Measurements from ENCODE around the gene BAZ2B. TPM values are rescaled to one million over a fixed set of nuclear protein-coding genes. Genes with fewer than 3 reads are reported as not detected.

The BAZ2B gene
- total and polyA plus RNA-seq, 2 of the 13 experiments (the other 11 are each of a cell fraction or from before 2014, with no cell fraction given) = 14.0 to 15.1 TPM

DNA sequence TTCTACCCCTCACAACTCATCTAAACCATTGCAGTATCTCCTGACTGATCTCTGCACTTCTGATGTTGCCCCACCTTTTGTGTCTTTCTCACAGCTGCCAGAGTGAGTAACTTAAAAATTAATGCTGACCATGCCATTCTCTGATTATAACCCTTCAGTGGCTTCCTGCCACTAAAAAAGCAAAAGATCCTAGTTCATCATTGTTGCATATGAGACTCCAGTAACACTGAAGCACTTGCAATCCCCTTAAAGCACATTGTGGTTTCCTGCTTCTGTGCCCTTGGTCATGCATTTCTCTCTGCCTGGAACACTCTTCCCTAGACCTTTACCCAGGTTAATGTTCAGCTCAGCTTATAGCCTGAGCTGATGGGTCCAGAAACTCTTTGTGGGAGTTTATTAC is 234.8 kb downstream of the BAZ2B start (continued):
- TF ChIP-seq FLYWCH1 (CRISPR knock-in tag; IDR thresholded peaks at IDR 0.05) (0 out of 2 replicates have a peak, but pooled peaks have one; percentile 34), GATAD1 (CRISPR knock-in tag; IDR thresholded peaks at IDR 0.05) (no peak), ZNF282 (IDR thresholded peaks at IDR 0.05; ENCODE audit: partially characterized antibody) (no peak), ZNF614 (CRISPR knock-in tag; IDR thresholded peaks at IDR 0.05; ENCODE audit: borderline replicate concordance) (peak; percentile 58; the same call in 1 of the 2 replicates), ZNF235 (CRISPR knock-in tag; IDR thresholded peaks at IDR 0.05; ENCODE audit: borderline replicate concordance) (no peak), HCFC1 (IDR thresholded peaks at IDR 0.05; ENCODE audit: low read depth, low read length) (no peak), CENPT (CRISPR knock-in tag; IDR thresholded peaks at IDR 0.05; ENCODE audit: low read depth) (no peak), ZNF207 (IDR thresholded peaks at IDR 0.05; ENCODE audit: borderline replicate concordance) (no peak), ZNF572 (CRISPR knock-in tag; IDR thresholded peaks at IDR 0.05) (no peak), ZNF546 (CRISPR knock-in tag; conservative IDR thresholded peaks at IDR 0.05) (no peak), KDM6A (CRISPR knock-in tag; IDR thresholded peaks at IDR 0.05; ENCODE audit: low read depth) (peak; percentile 57; the same call in 1 of the 2 replicates), KDM3A (CRISPR knock-in tag; IDR thresholded peaks at IDR 0.05; ENCODE audit: low read depth) (no peak), ZNF619 (CRISPR knock-in tag; IDR thresholded peaks at IDR 0.05) (no peak), RFXANK (CRISPR knock-in tag; IDR thresholded peaks at IDR 0.05) (no peak), MAFK (conservative IDR thresholded peaks at IDR 0.05 in 1 of 2, IDR thresholded peaks at IDR 0.05 in 1 of 2; ENCODE audit: low read length in 2 of 2) (peak; percentile 96 to 97), MIXL1 (CRISPR knock-in tag; IDR thresholded peaks at IDR 0.05) (peak; percentile 68; the same call in 1 of the 2 replicates), AGO2 (optimal IDR thresholded peaks at IDR 0.05; ENCODE audit: low read depth, low read length) (no peak), POLR2G (IDR thresholded peaks at IDR 0.05; ENCODE audit: low read depth, low read length) (no peak), ZFP37 (CRISPR knock-in tag; IDR thresholded peaks at IDR 0.05; ENCODE audit: borderline replicate concordance) (no peak), MAZ (IDR thresholded peaks at IDR 0.05; ENCODE audit: borderline replicate concordance, low read depth, low read length) (no peak), MAZ (CRISPR knock-in tag; IDR thresholded peaks at IDR 0.05; ENCODE audit: low read depth) (no peak), ZNF136 (CRISPR knock-in tag; IDR thresholded peaks at IDR 0.05; ENCODE audit: low read depth) (no peak), ZNF749 (CRISPR knock-in tag; IDR thresholded peaks at IDR 0.05; ENCODE audit: borderline replicate concordance) (no peak), MYC (CRISPR knock-in tag; IDR thresholded peaks at IDR 0.05; ENCODE audit: borderline replicate concordance) (no peak), ZNF652 (CRISPR knock-in tag; IDR thresholded peaks at IDR 0.05; ENCODE audit: borderline replicate concordance, low read depth) (no peak)
- TF ChIP-seq, protein P1, sequence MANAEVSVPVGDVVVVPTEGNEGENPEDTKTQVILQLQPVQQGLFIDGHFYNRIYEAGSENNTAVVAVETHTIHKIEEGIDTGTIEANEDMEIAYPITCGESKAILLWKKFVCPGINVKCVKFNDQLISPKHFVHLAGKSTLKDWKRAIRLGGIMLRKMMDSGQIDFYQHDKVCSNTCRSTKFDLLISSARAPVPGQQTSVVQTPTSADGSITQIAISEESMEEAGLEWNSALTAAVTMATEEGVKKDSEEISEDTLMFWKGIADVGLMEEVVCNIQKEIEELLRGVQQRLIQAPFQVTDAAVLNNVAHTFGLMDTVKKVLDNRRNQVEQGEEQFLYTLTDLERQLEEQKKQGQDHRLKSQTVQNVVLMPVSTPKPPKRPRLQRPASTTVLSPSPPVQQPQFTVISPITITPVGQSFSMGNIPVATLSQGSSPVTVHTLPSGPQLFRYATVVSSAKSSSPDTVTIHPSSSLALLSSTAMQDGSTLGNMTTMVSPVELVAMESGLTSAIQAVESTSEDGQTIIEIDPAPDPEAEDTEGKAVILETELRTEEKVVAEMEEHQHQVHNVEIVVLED (CRISPR knock-in tag; IDR thresholded peaks at IDR 0.05; ENCODE audit: borderline replicate concordance) = no peak
- TF ChIP-seq, protein P2, sequence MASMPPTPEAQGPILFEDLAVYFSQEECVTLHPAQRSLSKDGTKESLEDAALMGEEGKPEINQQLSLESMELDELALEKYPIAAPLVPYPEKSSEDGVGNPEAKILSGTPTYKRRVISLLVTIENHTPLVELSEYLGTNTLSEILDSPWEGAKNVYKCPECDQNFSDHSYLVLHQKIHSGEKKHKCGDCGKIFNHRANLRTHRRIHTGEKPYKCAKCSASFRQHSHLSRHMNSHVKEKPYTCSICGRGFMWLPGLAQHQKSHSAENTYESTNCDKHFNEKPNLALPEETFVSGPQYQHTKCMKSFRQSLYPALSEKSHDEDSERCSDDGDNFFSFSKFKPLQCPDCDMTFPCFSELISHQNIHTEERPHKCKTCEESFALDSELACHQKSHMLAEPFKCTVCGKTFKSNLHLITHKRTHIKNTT (CRISPR knock-in tag; IDR thresholded peaks at IDR 0.05) = no peak
- TF ChIP-seq, protein P3, sequence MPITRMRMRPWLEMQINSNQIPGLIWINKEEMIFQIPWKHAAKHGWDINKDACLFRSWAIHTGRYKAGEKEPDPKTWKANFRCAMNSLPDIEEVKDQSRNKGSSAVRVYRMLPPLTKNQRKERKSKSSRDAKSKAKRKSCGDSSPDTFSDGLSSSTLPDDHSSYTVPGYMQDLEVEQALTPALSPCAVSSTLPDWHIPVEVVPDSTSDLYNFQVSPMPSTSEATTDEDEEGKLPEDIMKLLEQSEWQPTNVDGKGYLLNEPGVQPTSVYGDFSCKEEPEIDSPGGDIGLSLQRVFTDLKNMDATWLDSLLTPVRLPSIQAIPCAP (CRISPR knock-in tag; IDR thresholded peaks at IDR 0.05; ENCODE audit: low read depth) = no peak
- TF ChIP-seq, protein P4, sequence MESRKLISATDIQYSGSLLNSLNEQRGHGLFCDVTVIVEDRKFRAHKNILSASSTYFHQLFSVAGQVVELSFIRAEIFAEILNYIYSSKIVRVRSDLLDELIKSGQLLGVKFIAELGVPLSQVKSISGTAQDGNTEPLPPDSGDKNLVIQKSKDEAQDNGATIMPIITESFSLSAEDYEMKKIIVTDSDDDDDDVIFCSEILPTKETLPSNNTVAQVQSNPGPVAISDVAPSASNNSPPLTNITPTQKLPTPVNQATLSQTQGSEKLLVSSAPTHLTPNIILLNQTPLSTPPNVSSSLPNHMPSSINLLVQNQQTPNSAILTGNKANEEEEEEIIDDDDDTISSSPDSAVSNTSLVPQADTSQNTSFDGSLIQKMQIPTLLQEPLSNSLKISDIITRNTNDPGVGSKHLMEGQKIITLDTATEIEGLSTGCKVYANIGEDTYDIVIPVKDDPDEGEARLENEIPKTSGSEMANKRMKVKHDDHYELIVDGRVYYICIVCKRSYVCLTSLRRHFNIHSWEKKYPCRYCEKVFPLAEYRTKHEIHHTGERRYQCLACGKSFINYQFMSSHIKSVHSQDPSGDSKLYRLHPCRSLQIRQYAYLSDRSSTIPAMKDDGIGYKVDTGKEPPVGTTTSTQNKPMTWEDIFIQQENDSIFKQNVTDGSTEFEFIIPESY (CRISPR knock-in tag; IDR thresholded peaks at IDR 0.05) = no peak
